GM19025 (cell line): ENCODE results near the gene RTN4RL2.

Source experiments
- ATAC-seq: cut with Tn5 transposase; IDR thresholded peaks from one replicate; pipeline ENCODE4 v1.9.1; 2021; ENCODE audit warnings: mild to moderate bottlenecking, low read depth, moderate library complexity; ENCODE audit not compliant: unreplicated experiment

The RTN4RL2 gene

GRCh38 chr11:57460758-57461749 lies 726 bp downstream of the RTN4RL2 start:
- no peak for ATAC-seq

GRCh38 chr11:57461841-57462489 lies 1.6 kb downstream of the RTN4RL2 start:
- ATAC-seq = no peak

GRCh38 chr11:57462597-57462996 lies 2.3 kb downstream of the RTN4RL2 start:
- ATAC-seq = no peak

- ATAC-seq = no peak
Measured at GRCh38 chr11:57463671-57464538, 3.6 kb downstream of the RTN4RL2 start.

GRCh38 chr11:57464539-57465181 lies 4.3 kb downstream of the RTN4RL2 start:
- ATAC-seq = no peak

- no peak for ATAC-seq
Measured at GRCh38 chr11:57466680-57467079, 6.4 kb downstream of the RTN4RL2 start.

- no peak for ATAC-seq
Measured at GRCh38 chr11:57467508-57468157, 7.3 kb downstream of the RTN4RL2 start.

GRCh38 chr11:57468276-57468675 lies 7.9 kb downstream of the RTN4RL2 start:
- ATAC-seq = no peak

- no peak for ATAC-seq
Measured at GRCh38 chr11:57469268-57469667, 8.9 kb downstream of the RTN4RL2 start.

GRCh38 chr11:57471496-57471895 lies 11.2 kb downstream of the RTN4RL2 start:
- ATAC-seq = no peak

- ATAC-seq = no peak
Measured at GRCh38 chr11:57473285-57473841, 13.0 kb downstream of the RTN4RL2 start.

- no peak for ATAC-seq
Measured at GRCh38 chr11:57474017-57474802, 13.9 kb downstream of the RTN4RL2 start.

GRCh38 chr11:57474803-57475115 lies 14.4 kb downstream of the RTN4RL2 start:
- no peak for ATAC-seq

GRCh38 chr11:57475191-57475590 lies 14.9 kb downstream of the RTN4RL2 start:
- no peak for ATAC-seq

- peak; percentile 30 for ATAC-seq
Measured at GRCh38 chr11:57475671-57476046, 15.3 kb downstream of the RTN4RL2 start.

GRCh38 chr11:57476047-57476756 lies 15.9 kb downstream of the RTN4RL2 start:
- peak; percentile 34 for ATAC-seq

GRCh38 chr11:57476757-57477506 lies 16.6 kb downstream of the RTN4RL2 start:
- ATAC-seq = peak; percentile 46
